HEK293 (cell line): Measurements from ENCODE around the gene FBN2.

Experiments
- KLF9 ChIP-seq: fragments of 450-650 bp; formaldehyde crosslinking; IDR thresholded peaks from 2 replicates; pipeline ENCODE4 v1.5.1; 2016; ENCODE audit warnings: missing biosample characterization, missing genetic modification characterization, low read depth
- MEIS1 ChIP-seq: sonication (generic); formaldehyde crosslinking; IDR thresholded peaks from 2 replicates; pipeline ENCODE4 v1.8.1; 2022; ENCODE audit warnings: missing genetic modification reagents, mild to moderate bottlenecking, borderline replicate concordance
- ZNF10 ChIP-seq: fragments of 450-650 bp; formaldehyde crosslinking; IDR thresholded peaks from 2 replicates; pipeline ENCODE4 v1.5.1; 2017; ENCODE audit warnings: missing biosample characterization, missing genetic modification characterization
- ZNF16 ChIP-seq: fragments of 450-650 bp; formaldehyde crosslinking; IDR thresholded peaks from 2 replicates; pipeline ENCODE4 v1.5.1; 2016; ENCODE audit warnings: low read depth, missing biosample characterization, missing genetic modification characterization
- ZNF426 ChIP-seq: fragments of 450-650 bp; formaldehyde crosslinking; IDR thresholded peaks from 2 replicates; pipeline ENCODE4 v1.5.1; 2017; ENCODE audit warnings: missing biosample characterization, missing genetic modification characterization, mild to moderate bottlenecking, inconsistent platforms, moderate library complexity
- ZNF677 ChIP-seq: fragments of 450-650 bp; IDR thresholded peaks from 2 replicates; pipeline ENCODE4 v1.5.0; 2018; ENCODE audit warnings: missing biosample characterization, mild to moderate bottlenecking, missing genetic modification characterization, moderate library complexity
- ZNF707 ChIP-seq: fragments of 450-650 bp; formaldehyde crosslinking; IDR thresholded peaks from 2 replicates; pipeline ENCODE4 v1.5.1; 2016; ENCODE audit warnings: missing biosample characterization, missing genetic modification characterization
- TF ChIP-seq, protein P1 (sequence below): fragments of 450-650 bp; formaldehyde crosslinking; IDR thresholded peaks from 2 replicates; pipeline ENCODE4 v1.5.1; 2016; ENCODE audit warnings: missing biosample characterization, missing genetic modification characterization
- TF ChIP-seq, protein P2 (sequence below): fragments of 450-650 bp; formaldehyde crosslinking; IDR thresholded peaks from 2 replicates; pipeline ENCODE4 v1.5.1; 2016; ENCODE audit warnings: missing biosample characterization, missing genetic modification characterization, low read depth

DNA sequence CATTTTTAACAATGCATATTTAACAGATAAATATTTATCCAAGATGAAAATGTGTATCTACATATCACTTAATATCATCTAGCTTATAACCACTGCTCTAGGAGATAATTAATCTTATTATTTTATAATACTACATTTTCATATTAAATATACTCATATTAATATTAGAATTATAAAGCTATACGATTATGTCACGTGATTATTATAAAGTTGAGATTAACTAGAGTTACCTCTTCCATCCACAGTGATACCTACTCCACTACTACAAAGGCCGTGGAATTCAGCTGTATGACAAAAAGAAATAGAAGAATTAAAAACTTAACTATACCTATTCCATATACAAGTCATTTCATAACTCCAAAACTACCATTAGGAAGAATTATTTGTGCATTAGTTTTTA lies 171.9 kb downstream of the FBN2 start:
- TF ChIP-seq, protein P1, sequence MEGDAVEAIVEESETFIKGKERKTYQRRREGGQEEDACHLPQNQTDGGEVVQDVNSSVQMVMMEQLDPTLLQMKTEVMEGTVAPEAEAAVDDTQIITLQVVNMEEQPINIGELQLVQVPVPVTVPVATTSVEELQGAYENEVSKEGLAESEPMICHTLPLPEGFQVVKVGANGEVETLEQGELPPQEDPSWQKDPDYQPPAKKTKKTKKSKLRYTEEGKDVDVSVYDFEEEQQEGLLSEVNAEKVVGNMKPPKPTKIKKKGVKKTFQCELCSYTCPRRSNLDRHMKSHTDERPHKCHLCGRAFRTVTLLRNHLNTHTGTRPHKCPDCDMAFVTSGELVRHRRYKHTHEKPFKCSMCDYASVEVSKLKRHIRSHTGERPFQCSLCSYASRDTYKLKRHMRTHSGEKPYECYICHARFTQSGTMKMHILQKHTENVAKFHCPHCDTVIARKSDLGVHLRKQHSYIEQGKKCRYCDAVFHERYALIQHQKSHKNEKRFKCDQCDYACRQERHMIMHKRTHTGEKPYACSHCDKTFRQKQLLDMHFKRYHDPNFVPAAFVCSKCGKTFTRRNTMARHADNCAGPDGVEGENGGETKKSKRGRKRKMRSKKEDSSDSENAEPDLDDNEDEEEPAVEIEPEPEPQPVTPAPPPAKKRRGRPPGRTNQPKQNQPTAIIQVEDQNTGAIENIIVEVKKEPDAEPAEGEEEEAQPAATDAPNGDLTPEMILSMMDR (tag by site-specific recombination): no peak
- TF ChIP-seq ZNF10 (tag by site-specific recombination): no peak
- TF ChIP-seq, protein P2, sequence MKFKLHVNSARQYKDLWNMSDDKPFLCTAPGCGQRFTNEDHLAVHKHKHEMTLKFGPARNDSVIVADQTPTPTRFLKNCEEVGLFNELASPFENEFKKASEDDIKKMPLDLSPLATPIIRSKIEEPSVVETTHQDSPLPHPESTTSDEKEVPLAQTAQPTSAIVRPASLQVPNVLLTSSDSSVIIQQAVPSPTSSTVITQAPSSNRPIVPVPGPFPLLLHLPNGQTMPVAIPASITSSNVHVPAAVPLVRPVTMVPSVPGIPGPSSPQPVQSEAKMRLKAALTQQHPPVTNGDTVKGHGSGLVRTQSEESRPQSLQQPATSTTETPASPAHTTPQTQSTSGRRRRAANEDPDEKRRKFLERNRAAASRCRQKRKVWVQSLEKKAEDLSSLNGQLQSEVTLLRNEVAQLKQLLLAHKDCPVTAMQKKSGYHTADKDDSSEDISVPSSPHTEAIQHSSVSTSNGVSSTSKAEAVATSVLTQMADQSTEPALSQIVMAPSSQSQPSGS: no peak
- no peak for TF ChIP-seq ZNF426
- TF ChIP-seq KLF9: no peak
- no peak for TF ChIP-seq MEIS1 (CRISPR knock-in tag)
- no peak for TF ChIP-seq ZNF677 (tag by site-specific recombination)
- no peak for TF ChIP-seq ZNF707 (tag by site-specific recombination)
- no peak for TF ChIP-seq ZNF16
